GM18873 (cell line): ENCODE measurements around the gene KRT79.

Experiments
- ATAC-seq: cut with Tn5 transposase; IDR thresholded peaks from one replicate; pipeline ENCODE4 v1.9.1; 2021; ENCODE audit warnings: mild to moderate bottlenecking, moderate library complexity, moderate number of reproducible peaks; ENCODE audit not compliant: unreplicated experiment, low FRiP score

Gene KRT79

DNA sequence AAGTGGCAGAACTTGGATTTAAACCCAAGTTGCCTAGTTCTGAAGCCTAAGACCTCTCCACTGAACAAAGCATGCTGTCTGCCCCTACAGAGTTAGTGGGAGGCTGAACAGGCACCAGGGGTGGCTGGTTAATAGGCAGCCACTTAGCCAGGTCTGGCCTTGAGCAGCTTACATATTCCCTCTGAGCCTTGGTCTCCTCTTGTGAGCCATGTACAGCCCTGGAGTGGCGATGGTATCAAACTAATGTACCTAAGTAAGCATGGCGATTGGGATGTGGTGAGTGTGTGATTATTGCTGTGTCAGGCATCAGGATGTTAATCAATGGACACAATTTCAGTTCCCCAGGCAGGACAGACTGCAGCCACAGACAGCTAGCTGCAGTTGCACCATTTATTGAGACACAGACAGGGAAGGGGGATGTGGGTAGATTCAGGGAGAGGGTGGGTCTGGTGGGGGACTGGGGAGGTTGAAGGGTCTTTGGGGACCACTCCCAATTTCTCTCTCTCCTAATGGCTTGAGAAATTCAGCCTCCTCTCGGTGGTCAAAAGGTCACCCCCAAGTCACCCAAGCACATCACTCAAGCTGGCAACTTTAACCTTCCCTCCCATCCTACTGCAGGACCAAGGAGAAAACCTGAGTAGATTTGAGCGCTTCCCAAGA lies 12.9 kb downstream of the KRT79 start:
- ATAC-seq: no peak

DNA sequence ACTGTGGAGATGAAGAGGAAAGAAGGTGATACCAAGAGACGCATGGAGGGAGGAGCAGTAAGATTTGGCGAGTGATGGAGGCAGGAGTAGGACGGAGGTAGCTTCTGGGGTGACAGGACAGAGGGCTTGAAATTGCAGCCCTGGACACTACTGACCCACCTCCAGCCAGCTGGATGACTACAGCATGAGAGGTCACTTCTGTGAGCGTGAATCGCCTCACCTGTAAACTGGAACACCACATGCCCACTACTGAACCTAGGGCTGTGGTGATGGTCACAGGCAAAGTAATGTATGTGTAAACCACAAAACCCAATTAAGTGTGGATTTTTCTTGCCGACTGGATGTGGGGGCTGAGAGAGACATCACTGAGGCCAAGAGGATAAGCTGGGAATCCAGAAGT lies 13.6 kb downstream of the KRT79 start:
- no peak for ATAC-seq

DNA sequence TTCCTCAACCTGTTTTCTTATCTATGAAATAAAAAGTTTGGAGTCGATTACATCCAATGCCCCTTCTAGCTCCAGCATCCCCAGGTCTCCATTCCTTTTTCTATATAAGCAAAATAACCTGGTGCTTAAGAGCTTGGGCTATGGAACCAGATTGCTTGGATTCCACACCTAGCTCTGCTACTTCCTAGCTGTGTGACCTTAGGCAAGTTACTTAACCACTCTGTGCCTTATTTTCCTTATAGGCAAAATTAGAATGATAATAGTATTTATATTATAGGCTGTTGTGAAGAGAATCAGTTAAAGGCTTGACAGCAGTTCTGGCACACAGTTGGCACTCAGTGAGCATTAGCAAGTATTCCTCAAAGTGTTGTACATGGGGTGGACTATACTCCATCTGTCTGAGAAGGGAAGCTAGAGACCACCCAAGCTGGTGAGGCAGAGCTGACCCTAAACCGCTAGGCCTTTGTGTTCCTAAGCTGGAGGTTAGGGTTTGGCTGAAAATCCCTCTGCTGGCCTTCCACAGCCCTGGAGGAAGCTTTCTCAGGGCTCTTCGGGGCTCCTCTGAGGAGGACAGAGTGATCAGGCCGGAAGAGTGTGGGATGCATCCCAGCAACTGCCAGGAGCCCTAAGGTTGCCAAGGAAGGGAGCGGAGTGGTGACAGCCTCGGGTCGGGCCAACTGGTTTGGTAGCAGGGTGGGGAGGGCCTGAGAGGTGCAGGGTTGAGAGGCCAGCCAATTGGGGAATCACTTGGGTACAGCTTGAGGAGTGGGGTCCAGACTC lies 14.2 kb downstream of the KRT79 start:
- no peak for ATAC-seq

DNA sequence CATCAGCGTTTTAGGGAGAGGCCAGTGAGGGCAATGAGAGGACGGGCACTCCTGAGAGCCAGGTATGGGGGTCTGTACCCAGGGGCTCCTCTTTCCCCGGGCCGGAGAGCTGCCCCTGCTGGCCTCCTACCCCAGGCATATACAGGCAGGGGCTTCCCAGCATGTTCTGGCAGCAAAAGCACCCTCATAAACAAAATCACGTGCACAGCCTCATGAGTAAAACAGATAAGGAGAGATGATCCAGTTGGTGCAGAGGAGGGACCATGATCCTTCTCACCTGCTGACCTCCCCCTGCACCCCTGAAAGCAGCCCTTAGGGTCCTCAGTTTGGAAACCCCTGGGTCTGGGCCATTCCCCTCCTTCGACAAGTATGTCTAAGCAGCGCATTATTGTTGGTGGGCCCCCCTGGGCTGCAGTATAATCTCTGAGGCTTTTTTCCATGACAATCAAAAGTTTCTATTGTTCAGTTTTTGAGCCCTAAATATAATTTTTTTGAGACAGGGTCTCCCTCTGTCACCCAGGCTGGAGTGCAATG lies 15.2 kb downstream of the KRT79 start:
- ATAC-seq: no peak

DNA sequence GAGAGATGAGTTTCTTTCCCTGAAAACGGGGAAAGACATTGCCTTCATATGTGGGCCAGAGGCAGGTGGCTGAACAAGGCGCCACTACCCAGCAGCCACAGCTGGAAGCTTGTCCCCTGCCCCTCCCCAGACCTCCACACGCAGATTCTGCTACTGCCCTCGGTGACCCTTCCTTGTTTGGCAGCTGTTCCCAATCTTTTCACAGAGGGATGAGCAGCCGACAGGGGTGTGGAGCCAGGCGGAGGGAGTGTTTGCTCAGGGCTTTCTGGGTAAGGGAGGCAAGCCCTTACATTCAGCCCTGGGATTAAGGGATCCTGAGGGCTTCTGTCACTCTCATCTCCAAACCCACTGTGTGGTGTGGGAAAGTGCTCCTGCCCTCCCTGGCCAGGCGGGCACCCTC lies 15.7 kb downstream of the KRT79 start:
- no peak for ATAC-seq

DNA sequence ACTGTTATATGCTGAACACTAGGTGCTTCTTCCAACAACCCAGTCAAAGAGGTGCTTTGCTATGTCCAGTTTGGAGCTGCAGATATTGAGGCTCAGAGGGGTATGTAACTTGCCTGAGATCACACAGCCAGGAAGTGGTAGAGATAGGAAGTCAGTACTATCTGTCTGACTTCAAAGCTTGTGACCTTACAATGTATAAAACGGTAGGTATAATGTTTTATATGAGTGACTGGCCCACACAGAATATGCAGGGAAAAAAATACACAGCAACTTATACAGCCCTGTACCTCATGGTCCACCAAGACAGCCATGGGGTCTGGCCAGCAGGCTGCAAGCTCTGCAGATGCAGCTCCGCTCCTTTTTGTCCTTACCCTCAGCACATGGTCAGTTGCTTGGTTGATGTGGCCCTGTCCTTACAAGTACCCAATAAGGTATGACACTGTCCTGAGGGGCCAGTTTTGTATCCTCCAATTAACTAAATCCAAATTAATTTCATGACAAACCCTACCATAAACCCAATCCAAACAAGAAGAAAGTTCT lies 16.3 kb downstream of the KRT79 start:
- ATAC-seq: no peak

DNA sequence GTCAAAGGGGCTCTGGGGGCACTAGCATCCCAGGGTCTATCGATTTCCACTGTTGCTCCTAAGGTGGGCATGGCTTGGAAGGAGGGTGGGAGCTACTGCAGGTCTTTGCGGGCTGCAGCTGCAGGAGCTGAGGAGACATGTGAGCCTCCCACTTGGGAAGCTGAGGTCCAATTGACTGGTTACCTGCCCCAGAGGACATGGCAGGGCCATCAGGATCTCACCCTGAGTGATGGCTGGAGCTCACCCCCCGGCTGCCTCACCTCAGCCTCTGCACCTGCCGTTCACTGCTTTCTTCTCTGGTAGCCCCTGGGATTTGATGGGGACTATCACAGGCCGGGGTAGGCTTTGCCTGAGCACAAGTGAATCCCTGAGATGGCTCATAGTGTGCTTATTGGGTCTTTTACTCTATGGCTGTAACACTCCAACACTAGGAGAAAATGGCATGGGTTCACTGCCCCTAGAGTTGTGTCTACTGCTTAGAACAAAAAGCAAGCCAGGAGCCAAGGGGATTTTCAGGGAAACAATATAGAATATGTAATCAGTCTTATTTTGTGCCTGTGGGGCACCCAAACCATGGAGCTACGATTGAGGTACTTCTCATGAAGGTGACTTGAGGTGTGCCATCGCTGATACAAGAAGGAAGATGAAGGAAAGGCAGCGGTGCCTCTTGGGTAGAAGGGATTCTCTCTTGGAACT lies 17.0 kb downstream of the KRT79 start:
- ATAC-seq: no peak

DNA sequence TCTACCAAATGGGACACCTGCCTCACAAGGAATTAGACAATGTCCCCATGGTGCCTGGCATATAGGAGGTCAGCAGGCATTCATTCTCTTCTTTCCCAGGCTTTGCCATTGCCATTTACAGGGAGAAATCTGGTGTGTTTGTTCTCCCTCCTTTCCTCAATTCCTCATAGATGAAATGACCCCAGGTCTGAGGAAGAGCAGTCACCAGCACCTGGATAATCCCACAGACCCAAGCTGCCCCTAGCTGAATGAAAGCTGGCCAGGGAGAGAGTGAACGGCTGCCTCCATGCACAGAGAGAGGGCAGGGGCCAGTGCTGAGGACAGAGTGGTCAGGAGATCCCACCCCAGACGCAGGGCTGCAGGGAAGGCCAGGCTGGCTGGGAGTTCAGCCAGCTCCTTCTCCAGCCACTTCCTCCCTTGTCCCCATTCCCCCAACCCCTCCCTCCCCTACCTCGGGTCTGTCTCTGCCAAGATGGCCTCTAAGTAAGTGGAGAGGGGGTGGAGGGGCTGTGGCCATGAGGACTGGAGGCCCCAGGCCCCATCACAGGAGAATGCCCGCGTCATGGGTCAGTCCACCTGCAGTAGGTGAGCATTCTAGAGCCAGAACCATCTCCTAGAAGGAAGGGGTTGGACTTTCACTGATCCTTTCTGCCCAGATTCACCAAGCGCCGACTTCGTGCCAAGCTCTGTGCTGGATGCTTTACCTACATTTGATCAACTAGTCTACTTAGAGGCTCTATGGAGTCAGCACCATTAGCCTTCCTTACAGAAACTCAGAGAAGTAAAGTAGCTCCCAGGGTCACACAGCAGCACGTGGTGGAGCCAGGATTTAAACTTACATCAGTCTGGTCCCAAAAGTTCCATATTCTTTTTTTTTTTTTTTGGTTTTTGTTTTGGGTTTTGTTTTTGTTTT lies 18.2 kb downstream of the KRT79 start:
- ATAC-seq: no peak

DNA sequence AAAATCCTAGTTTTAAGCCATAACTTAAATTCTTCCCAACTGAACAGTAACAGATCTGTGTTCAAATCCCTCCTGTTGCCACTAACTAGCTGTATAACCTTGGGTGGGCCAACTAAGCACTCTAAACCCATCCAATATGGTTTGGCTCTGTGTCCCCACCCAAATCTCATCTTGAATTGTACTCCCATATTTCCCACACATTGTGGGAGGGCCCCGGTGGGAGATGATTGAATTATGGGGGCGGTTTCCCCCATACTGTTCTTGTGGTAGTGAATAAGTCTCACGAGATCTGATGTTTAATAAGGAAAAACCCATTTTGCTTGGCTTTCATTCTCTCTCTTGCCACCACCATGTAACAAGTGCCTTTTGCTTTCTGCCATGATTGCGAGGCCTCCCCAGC lies 18.9 kb downstream of the KRT79 start:
- ATAC-seq: no peak

DNA sequence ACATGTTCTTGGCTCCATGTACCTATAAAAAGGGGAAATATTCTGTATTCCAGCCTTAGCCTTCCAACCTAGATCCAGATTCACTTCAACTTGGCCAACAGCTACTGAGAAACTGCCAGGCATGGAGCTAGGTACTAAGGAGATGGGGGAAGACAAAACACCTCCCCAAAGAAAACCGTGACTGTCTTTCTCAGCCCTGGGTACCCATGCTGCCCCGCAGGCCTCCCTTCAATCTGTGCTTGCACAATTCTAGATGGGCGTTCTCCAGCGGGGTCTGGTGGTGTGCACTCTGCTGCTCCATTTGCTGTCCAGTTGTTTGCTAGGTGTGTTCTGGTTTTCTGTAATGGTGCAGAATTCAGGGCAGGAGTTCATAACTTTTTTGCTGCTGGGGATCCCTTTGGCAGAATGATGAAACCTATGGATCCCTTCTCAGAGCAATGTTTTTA lies 19.4 kb downstream of the KRT79 start:
- no peak for ATAC-seq

DNA sequence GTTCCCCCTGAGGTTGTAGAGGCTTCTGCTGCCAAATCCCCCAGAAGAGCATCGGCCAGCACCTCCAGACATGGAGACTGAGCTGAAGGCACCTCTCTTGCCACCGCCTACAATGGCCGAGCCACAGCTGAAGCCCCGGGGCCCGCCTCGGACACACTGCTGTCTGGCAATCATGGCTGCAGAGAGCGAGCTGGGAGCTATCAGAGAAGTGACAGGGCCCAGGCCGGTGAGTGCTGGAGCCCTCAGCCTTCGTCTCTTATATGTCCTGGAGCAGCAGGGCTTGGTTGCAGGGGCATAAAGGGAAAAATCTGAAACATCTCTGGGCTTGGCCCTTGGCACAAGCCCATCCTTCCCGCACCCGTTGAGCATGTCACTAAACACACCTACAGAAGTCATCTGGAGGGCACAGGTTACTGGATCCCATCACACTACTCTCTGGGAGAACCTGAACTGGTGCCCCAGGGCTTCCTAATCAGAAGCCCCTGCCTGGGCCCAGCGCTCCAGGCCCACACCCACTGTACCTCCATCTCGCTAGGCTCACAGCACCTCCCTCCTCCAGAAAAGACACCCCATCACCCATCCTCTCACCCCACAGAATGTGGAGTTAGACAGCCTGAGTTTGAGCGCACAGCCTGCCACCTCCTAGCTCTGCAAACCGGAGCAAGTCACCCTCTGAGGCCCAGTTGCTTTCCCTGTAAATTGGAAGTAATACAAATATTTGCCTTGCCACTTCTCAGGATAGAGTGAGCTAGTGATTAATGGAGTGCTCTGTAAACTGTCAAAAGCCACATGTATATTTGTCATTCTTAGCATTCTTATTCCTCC lies 20.0 kb downstream of the KRT79 start, which contains the start of gene KRT4:
Gene KRT4 (minus strand): TSS at position 232 of the 825 bp plus-strand sequence. CDS start 58 bp downstream, at position 174.
- ATAC-seq: no peak

DNA sequence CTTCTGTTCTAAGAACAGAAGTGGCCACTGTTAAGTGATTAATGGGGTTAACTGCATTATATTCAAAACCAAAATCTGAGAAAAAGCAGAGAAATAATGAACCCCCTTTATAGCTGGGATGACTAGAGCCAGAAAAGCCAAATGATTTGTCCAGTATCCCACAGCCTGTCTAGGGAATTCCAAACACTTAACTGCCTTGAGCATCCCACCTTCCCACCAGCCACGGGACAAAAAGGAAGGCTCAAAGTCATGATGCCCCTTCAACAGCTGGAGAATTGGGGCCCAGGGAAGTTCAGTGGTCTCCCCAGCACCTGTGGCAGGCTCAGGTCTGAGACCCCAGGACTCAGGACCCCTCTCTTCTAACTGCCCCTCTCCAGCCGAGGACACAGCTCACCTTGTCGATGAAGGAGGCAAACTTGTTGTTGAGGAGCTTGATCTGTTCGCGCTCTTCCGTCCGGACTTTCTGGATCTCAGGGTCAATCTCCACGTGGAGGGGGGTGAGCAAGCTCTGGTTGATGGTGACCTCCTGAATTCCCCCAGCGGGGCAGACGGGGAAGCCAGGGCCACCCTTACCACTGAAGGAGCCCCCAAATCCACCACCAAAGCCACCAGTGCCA lies 20.8 kb downstream of the KRT79 start:
- ATAC-seq: no peak

DNA sequence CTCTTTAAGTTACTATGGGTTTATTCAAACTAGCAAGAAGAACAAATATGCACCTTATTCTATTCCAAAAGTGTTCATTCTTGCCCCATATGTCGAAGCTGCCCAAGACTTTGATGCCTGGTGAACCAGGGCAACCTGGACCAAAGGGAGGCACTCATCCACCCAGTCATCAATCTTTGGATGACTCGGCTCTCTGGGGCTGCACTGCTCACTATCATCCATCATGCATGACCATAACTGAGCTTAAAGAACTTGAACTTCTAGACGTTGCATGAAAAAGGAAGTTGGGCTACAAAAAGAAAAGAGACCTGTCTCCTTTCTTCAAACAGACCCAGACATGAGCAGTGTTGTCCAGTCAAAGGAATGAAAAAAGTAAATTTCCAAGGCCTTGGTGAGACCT lies 21.4 kb downstream of the KRT79 start:
- no peak for ATAC-seq

DNA sequence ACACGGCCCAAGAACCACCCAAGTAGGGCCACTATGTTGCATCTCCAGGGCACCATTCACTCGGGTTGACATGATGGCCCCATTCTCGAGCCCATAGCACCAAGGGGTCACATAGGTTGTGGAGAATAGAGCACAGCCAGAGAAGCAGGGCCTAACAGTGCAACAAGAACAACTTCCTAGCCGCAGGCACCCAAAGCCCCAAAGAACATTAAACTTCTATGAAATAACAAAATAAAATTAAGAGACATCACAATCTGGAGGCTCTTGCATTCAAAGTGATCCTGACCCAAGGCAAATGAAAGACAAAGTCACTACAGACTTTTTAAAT lies 22.1 kb downstream of the KRT79 start:
- ATAC-seq: no peak

DNA sequence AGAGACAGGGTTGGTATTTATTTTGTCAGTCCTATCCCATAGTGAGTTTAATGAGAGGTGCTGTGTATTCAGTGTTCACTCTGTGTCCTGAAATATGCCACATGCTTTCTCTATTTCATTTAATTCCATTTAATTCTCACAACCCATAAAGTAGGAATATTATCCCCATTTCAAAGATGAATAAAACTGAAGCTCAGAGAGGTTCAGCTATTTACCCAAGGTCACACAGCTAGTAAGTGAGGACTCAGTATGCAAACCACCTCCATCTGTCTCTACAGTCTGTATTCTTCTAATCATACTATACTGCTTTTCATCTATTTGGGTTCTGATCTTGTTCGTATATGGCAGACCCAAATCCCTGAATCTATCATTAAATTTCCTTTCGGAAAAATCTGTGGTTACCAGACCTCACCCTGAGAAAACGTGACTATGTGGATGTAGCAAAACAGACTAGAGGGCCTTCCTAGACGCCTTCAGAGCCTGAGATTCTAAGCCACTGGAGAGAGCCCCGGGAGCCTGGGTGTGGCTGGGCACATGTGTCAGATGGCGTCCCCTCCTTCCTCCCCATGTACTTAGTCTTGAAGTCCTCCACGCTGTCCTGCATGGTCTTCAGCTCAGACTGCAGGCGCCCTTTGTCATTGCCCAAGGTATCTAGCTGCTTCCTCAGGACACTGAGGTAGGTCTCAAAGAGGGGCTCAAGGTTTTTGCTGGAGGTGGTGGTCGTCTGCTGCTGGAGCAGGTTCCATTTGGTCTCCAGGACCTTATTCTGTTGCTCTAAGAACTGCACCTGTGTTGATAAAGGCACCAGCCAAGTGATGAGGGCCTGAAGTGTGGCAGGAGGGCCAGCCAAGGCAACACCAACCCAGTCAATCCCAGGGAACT lies 22.7 kb downstream of the KRT79 start:
- no peak for ATAC-seq

DNA sequence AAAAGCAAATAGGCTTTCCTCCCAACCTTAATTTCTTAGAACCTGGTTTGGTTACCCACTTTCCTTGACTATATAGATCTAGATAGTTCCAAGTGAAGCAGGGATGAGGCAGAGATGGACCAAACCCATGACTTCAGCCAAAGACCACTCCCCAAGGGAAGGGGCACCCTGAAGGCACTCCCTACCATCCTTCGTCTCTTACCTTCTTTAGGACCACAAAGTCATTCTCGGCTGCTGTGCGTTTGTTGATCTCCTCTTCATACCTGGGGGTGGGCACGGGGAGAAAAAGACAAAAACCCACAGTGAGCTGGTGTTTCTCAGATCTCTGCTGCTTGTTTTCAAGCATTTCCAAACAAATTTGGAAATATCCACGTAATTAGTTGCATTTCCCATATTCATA lies 23.6 kb downstream of the KRT79 start:
- ATAC-seq: no peak

DNA sequence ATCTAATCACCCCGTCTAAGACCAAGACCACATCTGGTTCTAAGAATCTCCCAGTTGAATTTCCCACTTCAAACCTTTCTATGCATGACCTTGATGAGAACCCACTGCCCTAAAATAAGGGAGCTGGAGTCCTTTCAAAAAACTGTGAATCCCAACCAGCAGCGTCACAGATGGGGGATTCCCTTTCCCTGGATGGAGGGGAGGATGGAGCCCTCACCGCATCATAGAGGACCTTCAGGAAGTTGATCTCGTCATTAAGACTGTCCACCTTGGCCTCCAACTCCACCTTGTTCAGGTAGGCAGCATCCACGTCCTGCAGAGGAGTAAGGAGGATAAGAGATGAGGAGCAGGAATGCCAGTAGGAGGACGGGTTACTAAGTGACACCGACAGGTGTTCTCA lies 24.9 kb downstream of the KRT79 start:
- no peak for ATAC-seq
